ENCODE results near the gene HOMER1.

GRCh38 chr5:79357398-79357797, 156.5 kb downstream of the HOMER1 start:
- TF ChIP-seq, protein P1, sequence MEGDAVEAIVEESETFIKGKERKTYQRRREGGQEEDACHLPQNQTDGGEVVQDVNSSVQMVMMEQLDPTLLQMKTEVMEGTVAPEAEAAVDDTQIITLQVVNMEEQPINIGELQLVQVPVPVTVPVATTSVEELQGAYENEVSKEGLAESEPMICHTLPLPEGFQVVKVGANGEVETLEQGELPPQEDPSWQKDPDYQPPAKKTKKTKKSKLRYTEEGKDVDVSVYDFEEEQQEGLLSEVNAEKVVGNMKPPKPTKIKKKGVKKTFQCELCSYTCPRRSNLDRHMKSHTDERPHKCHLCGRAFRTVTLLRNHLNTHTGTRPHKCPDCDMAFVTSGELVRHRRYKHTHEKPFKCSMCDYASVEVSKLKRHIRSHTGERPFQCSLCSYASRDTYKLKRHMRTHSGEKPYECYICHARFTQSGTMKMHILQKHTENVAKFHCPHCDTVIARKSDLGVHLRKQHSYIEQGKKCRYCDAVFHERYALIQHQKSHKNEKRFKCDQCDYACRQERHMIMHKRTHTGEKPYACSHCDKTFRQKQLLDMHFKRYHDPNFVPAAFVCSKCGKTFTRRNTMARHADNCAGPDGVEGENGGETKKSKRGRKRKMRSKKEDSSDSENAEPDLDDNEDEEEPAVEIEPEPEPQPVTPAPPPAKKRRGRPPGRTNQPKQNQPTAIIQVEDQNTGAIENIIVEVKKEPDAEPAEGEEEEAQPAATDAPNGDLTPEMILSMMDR (IDR thresholded peaks at IDR 0.05 in 4 of 5, conservative IDR thresholded peaks at IDR 0.05 in 1 of 5), result no peak
- no peak for TF ChIP-seq POLR2A (IDR thresholded peaks at IDR 0.05)

Data from gastrocnemius medialis (tissue), 4 donors.